SU-DHL-6 (cell line): ENCODE data around the gene NTMT1.
"Not testable (repeated sequence)": the region's sequence is repeated elsewhere in the genome, so short reads cannot be mapped to it uniquely, and the experiment has no call there.

Experiments
- H2AFZ ChIP-seq: fragments of 200-600 bp; sonication (generic); 2 replicates; pipeline ENCODE4 v1.6.1; 2014; ENCODE audit warnings: low read depth, mild to moderate bottlenecking, moderate library complexity, mixed read lengths, antibody characterized with exemption, low read length; ENCODE audit not compliant: severe bottlenecking
- H3F3A ChIP-seq: fragments of 200-600 bp; shearing (Covaris generic); 2 replicates; pipeline ENCODE4 v1.6.0; 2016; ENCODE audit warnings: antibody characterized with exemption, mild to moderate bottlenecking; ENCODE audit not compliant: insufficient read depth
- H3K27ac ChIP-seq: fragments of 200-600 bp; sonication (generic); 2 replicates; pipeline ENCODE4 v1.5.1; 2016; ENCODE audit warnings: low read depth, mild to moderate bottlenecking, low read length, moderate library complexity, mixed read lengths
- H3K27me3 ChIP-seq: fragments of 200-600 bp; sonication (generic), shearing (Covaris generic); 2 replicates; pipeline ENCODE4 v1.6.0; 2014; ENCODE audit warnings: mild to moderate bottlenecking, low read length
- H3K36me3 ChIP-seq: fragments of 200-600 bp; sonication (generic); 2 replicates; pipeline ENCODE4 v1.6.1; 2014; ENCODE audit warnings: mild to moderate bottlenecking, low read length, mixed read lengths
- H3K4me2 ChIP-seq: fragments of 300-600, 200-600 bp; shearing (Covaris generic), sonication (generic); 2 replicates; pipeline ENCODE4 v1.6.0; 2014; ENCODE audit warnings: low read length, low read depth, mild to moderate bottlenecking; ENCODE audit not compliant: poor library complexity, severe bottlenecking
- H3K4me3 ChIP-seq: fragments of 200-600 bp; sonication (generic); 2 replicates; pipeline ENCODE4 v1.5.1; 2014; ENCODE audit warnings: antibody characterized with exemption, low read length, mild to moderate bottlenecking, mixed read lengths; ENCODE audit not compliant: insufficient read depth, poor library complexity, severe bottlenecking
- H3K79me2 ChIP-seq: fragments of 200-600 bp; sonication (generic); 2 replicates; pipeline ENCODE4 v1.6.1; 2014; ENCODE audit warnings: mild to moderate bottlenecking, low read length, moderate library complexity; ENCODE audit not compliant: insufficient read depth
- H3K9ac ChIP-seq: fragments of 200-600 bp; sonication (generic); 2 replicates; pipeline ENCODE4 v1.7.0; 2014; ENCODE audit warnings: mild to moderate bottlenecking, low read length
- H3K9me2 ChIP-seq: fragments of 200-600 bp; sonication (generic); replicated peaks from 2 replicates; pipeline ENCODE4 v1.6.1; 2014; ENCODE audit warnings: low read length; ENCODE audit not compliant: insufficient read depth
- H3K9me3 ChIP-seq: fragments of 200-600 bp; sonication (generic); 2 replicates; pipeline ENCODE4 v1.6.1; 2014; ENCODE audit warnings: low read length, mixed read lengths; ENCODE audit not compliant: insufficient read depth
- H4K20me1 ChIP-seq: fragments of 200-600 bp; sonication (generic); 2 replicates; pipeline ENCODE4 v1.6.1; 2014; ENCODE audit warnings: low read depth, mild to moderate bottlenecking, antibody characterized with exemption, low read length, moderate library complexity, mixed read lengths
- CTCF ChIP-seq: fragments of 200-600 bp; sonication (generic); IDR thresholded peaks from one replicate; pipeline ENCODE4 v1.5.1; 2017; ENCODE audit warnings: antibody characterized with exemption, mild to moderate bottlenecking, low read length, moderate library complexity; ENCODE audit not compliant: insufficient read depth, poor library complexity, severe bottlenecking
- EZH2phosphoT487 ChIP-seq: fragments of 200-600 bp; sonication (generic), shearing (Covaris generic); conservative IDR thresholded peaks from 2 replicates; pipeline ENCODE4 v1.6.1; 2018; ENCODE audit warnings: mild to moderate bottlenecking, antibody characterized with exemption, low read length, moderate library complexity, mixed read lengths

NTMT1 gene

GRCh38 chr9:129635099-129636065, 9.4 kb downstream of the NTMT1 start:
- Histone ChIP-seq H2AFZ (no peak overlapping the region), H3K9ac (no peak overlapping the region)

GRCh38 chr9:129636343-129636742, 10.4 kb downstream of the NTMT1 start:
- H3F3A ChIP-seq, H3K4me2 ChIP-seq, H3K9me2 ChIP-seq, H3K27ac ChIP-seq, H3K4me3 ChIP-seq, H3K36me3 ChIP-seq, H3K9ac ChIP-seq, H3K9me3 ChIP-seq, H3K27me3 ChIP-seq, H2AFZ ChIP-seq, H4K20me1 ChIP-seq: not testable (repeated sequence)
- H3K79me2 ChIP-seq, result peaks cover 47% of the 10 kb centered on the region

More at GRCh38 chr9:129635099-129636065, 9.4 kb downstream of the NTMT1 start:
- Histone ChIP-seq H3K27me3 (no peaks in the 10 kb centered on the region), H3K79me2 (peaks cover 47% of the 10 kb centered on the region), H4K20me1 (0 out of 2 replicates have a peak, but pooled peaks cover 3% of the 10 kb centered on the region), H3K9me3 (no peaks in the 10 kb centered on the region), H3K4me2 (no peak overlapping the region), H3K9me2 (no peaks in the 10 kb centered on the region), H3K27ac (no peak overlapping the region), H3K36me3 (no peaks in the 10 kb centered on the region), H3F3A (no peaks in the 10 kb centered on the region), H3K4me3 (no peak overlapping the region)
- TF ChIP-seq CTCF, result no peak

GRCh38 chr9:129637102-129637501, 11.1 kb downstream of the NTMT1 start:
- Histone ChIP-seq H3K4me2 (no peak overlapping the region), H3F3A (no peaks in the 10 kb centered on the region), H3K79me2 (peaks cover 46% of the 10 kb centered on the region), H3K9me2 (no peaks in the 10 kb centered on the region), H3K27ac (no peak overlapping the region), H3K4me3 (no peak overlapping the region), H3K9ac (no peak overlapping the region), H3K9me3 (no peaks in the 10 kb centered on the region), H3K36me3 (no peaks in the 10 kb centered on the region), H3K27me3 (no peaks in the 10 kb centered on the region), H2AFZ (no peak overlapping the region), H4K20me1 (0 out of 2 replicates have a peak, but pooled peaks cover 3% of the 10 kb centered on the region)
- TF ChIP-seq EZH2phosphoT487, result no peak
- TF ChIP-seq CTCF, result no peak
